ENCODE data around the gene DLEC1.
"Not testable (repeated sequence)": the region's sequence is repeated elsewhere in the genome, so short reads cannot be mapped to it uniquely, and the experiment has no call there.

The DLEC1 gene

DNA sequence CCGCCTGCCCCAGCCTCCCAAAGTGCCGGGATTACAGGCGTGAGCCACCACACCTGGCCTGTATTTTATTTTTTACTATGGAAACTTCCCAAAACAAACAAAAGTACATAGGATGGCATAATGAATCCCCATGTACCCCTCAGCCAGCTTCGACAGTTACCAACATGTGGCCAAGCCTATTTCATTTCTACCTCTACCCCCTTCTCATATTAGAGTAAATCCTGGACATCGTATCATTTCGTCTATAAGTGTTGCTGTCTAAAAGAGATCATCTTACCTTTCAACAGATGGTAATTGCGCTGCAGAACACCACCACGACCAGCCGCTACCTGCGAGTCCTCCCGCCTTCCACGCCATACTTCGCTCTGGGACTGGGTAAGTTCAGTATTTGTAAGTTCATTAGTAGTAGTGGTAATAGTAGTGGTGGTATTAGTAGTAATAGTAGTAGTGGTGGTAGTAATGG is 44.9 kb downstream of the DLEC1 start:
- Histone ChIP-seq H3K4me1 (ENCODE audit: insufficient read depth, insufficient read length) (peaks cover 2% of the 10 kb centered on the region), H3K4me3 (ENCODE audit: insufficient read length, low read depth) (no peak overlapping the region), H3K9me3 (ENCODE audit: insufficient read depth, low read length) (peaks cover 10% of the 10 kb centered on the region), H3K9ac (ENCODE audit: insufficient read length, low read depth) (no peak overlapping the region), H3K36me3 (ENCODE audit: insufficient read depth, insufficient read length, low read length) (no peaks in the 10 kb centered on the region), H3K27me3 (ENCODE audit: insufficient read depth, insufficient read length) (no peaks in the 10 kb centered on the region)
- no peak for DNase-seq (ENCODE audit: low read depth, low spot score)
- no peak for TF ChIP-seq YY1 (IDR thresholded peaks at IDR 0.05; ENCODE audit: insufficient read depth, insufficient read length)
- no peak for TF ChIP-seq ZNF274 (IDR thresholded peaks at IDR 0.05; ENCODE audit: low read depth, low read length)
- no peak for TF ChIP-seq SUZ12 (IDR thresholded peaks at IDR 0.05; ENCODE audit: extremely low read depth, insufficient read depth, insufficient read length)

DNA sequence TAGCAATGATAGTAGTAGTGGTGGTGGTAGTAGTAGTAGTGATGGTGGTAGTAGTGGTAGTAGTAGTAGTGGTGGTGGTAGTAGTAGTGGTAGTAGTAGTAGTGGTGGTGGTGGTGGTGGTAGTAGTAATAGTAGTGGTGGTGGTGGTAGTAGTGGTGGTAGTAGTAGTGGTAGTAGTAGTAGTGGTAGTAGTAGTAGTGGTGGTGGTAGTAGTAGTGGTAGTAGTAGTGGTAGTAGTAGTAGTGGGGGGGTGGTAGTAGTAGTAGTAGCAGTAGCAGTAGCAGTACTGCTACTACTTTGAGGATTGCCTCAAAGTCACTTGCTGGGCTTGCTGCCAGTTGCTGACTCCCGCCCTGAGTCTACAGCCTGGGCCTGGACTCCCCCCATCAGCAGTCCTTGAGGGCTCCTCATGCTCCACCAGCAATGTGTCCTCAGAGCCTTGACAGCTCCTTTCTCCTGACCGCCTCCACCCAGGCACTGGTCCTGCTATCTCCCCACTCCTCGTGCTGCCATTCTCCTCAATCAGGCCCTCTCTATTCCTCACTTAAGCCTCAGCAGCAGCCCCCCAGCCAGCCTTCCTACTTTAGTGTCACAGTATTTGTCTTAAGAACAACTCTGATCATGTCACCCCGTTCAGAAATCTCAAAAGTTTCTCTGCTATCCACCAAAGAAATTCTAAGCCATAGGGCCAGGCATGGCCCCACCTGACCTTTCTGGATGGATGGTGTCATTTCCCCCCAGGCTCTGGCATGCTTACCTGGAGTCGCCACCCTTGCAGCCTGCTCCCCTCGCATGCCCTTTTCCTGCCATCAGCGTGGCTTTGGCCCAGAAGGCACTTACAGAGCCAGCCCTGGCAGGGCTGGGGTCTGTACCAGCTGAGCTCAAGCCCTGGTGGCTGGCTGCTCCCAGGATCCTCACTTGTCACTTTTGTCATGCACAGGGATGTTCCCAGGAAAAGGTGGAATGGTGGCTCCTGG is 45.6 kb downstream of the DLEC1 start:
- Histone ChIP-seq H3K36me3 (ENCODE audit: insufficient read depth, insufficient read length, low read length) (no peaks in the 10 kb centered on the region), H3K27me3 (ENCODE audit: insufficient read depth, insufficient read length) (no peaks in the 10 kb centered on the region), H3K9me3 (ENCODE audit: insufficient read depth, low read length) (peaks cover 10% of the 10 kb centered on the region), H3K4me1 (ENCODE audit: insufficient read depth, insufficient read length) (peaks cover 2% of the 10 kb centered on the region), H3K4me3 (ENCODE audit: insufficient read length, low read depth) (no peak overlapping the region), H3K9ac (ENCODE audit: insufficient read length, low read depth) (no peak overlapping the region)
- no peak for DNase-seq (ENCODE audit: low read depth, low spot score)
- TF ChIP-seq ZNF274 (IDR thresholded peaks at IDR 0.05; ENCODE audit: low read depth, low read length) (no peak), YY1 (IDR thresholded peaks at IDR 0.05; ENCODE audit: insufficient read depth, insufficient read length) (no peak), SUZ12 (IDR thresholded peaks at IDR 0.05; ENCODE audit: extremely low read depth, insufficient read depth, insufficient read length) (no peak)

DNA sequence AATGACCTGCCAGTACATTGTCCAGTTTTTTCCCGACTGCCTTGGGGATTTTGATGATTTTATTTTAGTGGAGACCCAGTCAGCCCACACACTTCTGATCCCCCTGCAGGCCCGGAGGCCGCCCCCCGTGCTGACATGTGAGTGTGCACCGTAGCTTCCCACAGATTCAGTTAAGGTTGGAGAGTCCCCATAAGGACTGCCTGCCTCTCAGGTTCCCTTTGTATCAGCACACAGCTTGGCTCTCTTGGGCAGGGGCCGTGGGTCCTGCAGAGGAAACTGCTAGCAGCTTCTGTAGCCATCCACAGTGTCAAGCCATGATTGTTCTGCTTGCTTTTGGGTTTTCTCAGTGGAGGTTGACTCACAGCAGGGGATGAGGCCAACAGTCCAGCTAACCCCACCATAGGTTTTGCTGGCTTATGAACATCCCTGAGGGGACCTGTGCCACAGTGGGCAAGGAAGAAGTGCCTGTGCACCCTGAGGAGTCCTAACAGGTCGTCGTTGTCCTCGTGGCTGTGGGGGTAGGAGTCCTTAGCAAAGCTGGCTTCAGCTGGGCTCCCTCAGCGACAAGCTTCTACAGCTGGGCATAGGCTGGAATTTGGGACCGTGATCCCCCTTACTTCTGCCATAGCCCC is 46.4 kb downstream of the DLEC1 start:
- no peaks in the 10 kb centered on the region for H3K36me3 ChIP-seq (ENCODE audit: insufficient read depth, insufficient read length, low read length)
- no peaks in the 10 kb centered on the region for H3K27me3 ChIP-seq (ENCODE audit: insufficient read depth, insufficient read length)
- no peak overlapping the region for H3K4me3 ChIP-seq (ENCODE audit: insufficient read length, low read depth)
- H3K9ac ChIP-seq (ENCODE audit: insufficient read length, low read depth), result no peak overlapping the region
- TF ChIP-seq SUZ12 (IDR thresholded peaks at IDR 0.05; ENCODE audit: extremely low read depth, insufficient read depth, insufficient read length) (no peak), ZNF274 (IDR thresholded peaks at IDR 0.05; ENCODE audit: low read depth, low read length) (no peak), YY1 (IDR thresholded peaks at IDR 0.05; ENCODE audit: insufficient read depth, insufficient read length) (no peak)
- no peak for DNase-seq (ENCODE audit: low read depth, low spot score)
- H3K4me1 ChIP-seq (ENCODE audit: insufficient read depth, insufficient read length), result peaks cover 2% of the 10 kb centered on the region
- H3K9me3 ChIP-seq (ENCODE audit: insufficient read depth, low read length), result peaks cover 10% of the 10 kb centered on the region

DNA sequence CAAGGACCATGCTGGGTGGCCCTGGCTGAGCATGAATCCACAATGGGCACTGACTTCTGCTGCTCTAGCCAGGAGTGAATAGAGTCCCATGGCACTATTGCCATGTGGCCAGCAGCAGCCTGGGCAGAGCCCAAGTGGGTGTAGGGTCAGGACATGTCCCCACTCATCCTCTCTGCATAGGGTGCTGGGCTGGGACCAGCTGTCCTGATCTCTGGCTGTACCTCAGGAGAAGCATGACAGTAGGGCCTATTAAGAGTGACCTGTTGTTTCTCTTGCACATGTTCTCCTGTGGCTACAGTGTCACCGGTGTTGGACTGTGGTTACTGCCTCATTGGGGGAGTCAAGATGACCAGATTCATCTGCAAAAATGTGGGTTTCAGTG is 46.9 kb downstream of the DLEC1 start:
- no peaks in the 10 kb centered on the region for H3K27me3 ChIP-seq (ENCODE audit: insufficient read depth, insufficient read length)
- no peak for DNase-seq (ENCODE audit: low read depth, low spot score)
- no peak overlapping the region for H3K9ac ChIP-seq (ENCODE audit: insufficient read length, low read depth)
- H3K36me3 ChIP-seq (ENCODE audit: insufficient read depth, insufficient read length, low read length), result no peaks in the 10 kb centered on the region
- TF ChIP-seq ZNF274 (IDR thresholded peaks at IDR 0.05; ENCODE audit: low read depth, low read length) (no peak), YY1 (IDR thresholded peaks at IDR 0.05; ENCODE audit: insufficient read depth, insufficient read length) (no peak), SUZ12 (IDR thresholded peaks at IDR 0.05; ENCODE audit: extremely low read depth, insufficient read depth, insufficient read length) (no peak)
- peaks cover 10% of the 10 kb centered on the region for H3K9me3 ChIP-seq (ENCODE audit: insufficient read depth, low read length)
- H3K4me3 ChIP-seq (ENCODE audit: insufficient read length, low read depth), result no peak overlapping the region
- peaks cover 2% of the 10 kb centered on the region for H3K4me1 ChIP-seq (ENCODE audit: insufficient read depth, insufficient read length)

DNA sequence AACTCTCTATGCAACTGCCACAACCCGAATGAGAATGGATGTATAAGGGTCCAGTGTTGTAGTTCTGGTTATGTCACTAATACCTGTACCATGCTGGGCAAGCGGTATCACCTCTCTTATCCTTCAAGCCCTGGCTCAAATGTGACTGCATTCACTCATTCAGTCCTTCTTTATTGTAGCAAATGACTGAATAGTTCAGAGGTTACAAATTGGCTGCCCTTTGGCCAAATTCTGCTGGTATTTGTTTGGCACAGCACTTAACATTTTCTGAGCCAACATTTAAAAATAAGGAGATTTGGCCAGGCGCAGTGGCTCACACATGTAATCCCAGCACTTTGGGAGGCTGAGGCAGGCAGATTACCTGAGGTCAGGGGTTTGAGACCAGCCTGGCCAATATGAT is 47.5 kb downstream of the DLEC1 start:
- no peak overlapping the region for H3K9ac ChIP-seq (ENCODE audit: insufficient read length, low read depth)
- no peaks in the 10 kb centered on the region for H3K27me3 ChIP-seq (ENCODE audit: insufficient read depth, insufficient read length)
- no peaks in the 10 kb centered on the region for H3K36me3 ChIP-seq (ENCODE audit: insufficient read depth, insufficient read length, low read length)
- TF ChIP-seq YY1 (IDR thresholded peaks at IDR 0.05; ENCODE audit: insufficient read depth, insufficient read length) (no peak), SUZ12 (IDR thresholded peaks at IDR 0.05; ENCODE audit: extremely low read depth, insufficient read depth, insufficient read length) (no peak), ZNF274 (IDR thresholded peaks at IDR 0.05; ENCODE audit: low read depth, low read length) (no peak)
- no peak overlapping the region for H3K4me3 ChIP-seq (ENCODE audit: insufficient read length, low read depth)
- DNase-seq (ENCODE audit: low read depth, low spot score), result no peak
- H3K4me1 ChIP-seq (ENCODE audit: insufficient read depth, insufficient read length), result peaks cover 2% of the 10 kb centered on the region
- peaks cover 10% of the 10 kb centered on the region for H3K9me3 ChIP-seq (ENCODE audit: insufficient read depth, low read length)

DNA sequence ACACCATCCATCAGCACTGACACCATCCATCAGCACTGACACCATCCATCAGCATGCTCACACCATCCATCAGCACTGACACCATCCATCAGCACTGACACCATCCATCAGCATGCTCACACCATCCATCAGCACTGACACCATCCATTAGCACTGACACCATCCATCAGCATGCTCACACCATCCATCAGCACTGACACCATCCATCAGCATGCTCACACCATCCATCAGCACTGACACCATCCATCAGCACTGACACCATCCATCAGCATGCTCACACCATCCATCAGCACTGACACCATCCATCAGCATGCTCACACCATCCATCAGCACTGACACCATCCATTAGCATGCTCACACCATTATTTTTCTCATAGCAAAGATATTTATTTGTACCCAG is 48.3 kb downstream of the DLEC1 start:
- not testable (repeated sequence) for H3K36me3 ChIP-seq (ENCODE audit: insufficient read depth, insufficient read length, low read length); DNase-seq (ENCODE audit: low read depth, low spot score); H3K9me3 ChIP-seq (ENCODE audit: insufficient read depth, low read length); H3K27me3 ChIP-seq (ENCODE audit: insufficient read depth, insufficient read length); H3K4me3 ChIP-seq (ENCODE audit: insufficient read length, low read depth); H3K4me1 ChIP-seq (ENCODE audit: insufficient read depth, insufficient read length); H3K9ac ChIP-seq (ENCODE audit: insufficient read length, low read depth)

Measured in NT2/D1 (cell line).